Measurements from ENCODE around the gene FHL1. TPM values are rescaled to one million over a fixed set of nuclear protein-coding genes. Genes with fewer than 3 reads are reported as not detected.

Gene FHL1
- total and polyA plus RNA-seq, 2 of the 4 experiments (the other 2 are of a cell fraction): 69.4 to 72.9 TPM

DNA sequence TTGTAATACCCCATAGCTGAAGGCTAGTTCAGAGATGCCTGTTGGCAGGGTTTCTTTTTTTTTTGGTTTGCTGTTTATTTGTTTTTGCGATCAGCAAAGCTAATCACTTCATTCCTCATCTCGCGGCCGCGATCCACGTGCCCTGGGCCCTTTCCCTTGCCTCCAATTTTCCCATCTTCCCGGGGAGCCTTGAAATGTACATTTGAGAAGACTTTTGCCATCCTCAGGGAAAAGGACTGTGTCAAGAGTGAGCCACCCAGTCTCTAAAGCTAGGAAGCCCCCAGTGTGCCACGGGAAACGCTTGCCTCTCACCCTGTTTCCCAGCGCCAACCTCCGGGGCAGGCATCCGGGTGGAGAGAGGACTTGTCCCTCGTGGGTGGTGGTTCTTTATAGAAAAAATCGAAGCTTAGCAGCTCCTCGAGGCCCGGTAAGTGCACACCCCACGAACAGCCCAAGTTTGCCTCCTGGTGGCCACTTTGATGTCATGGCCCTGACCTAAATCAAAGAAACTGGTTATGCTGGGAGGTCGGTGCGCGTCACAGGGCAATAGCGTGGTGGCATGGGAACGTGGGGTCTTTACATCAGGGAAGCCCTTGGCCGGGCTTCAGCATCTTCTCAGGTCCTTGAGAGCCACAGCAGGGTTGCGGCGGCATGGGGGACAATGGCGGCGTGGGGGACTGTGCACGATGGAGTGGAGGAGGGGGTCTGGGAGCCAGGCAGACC, 61.8 kb downstream of the FHL1 start:
- Histone ChIP-seq H2AK9ac (replicated peaks; ENCODE audit: low read depth, low read length, poor library complexity) (no peak overlapping the region), H3K9ac (ENCODE audit: low read depth, low read length) (no peak overlapping the region), H4K20me1 (ENCODE audit: insufficient read depth, low read length) (no peaks in the 10 kb centered on the region; the same call in 1 of the 2 replicates), H4K8ac (ENCODE audit: low read depth in 2 of 2, low read length in 2 of 2) (peak overlapping the region in 1 of 2 experiments; percentile 60; a peak in 2 of 4 replicates), H3K27ac (ENCODE audit: insufficient read depth, low read length) (peak overlapping the region; percentile 5; the same call in 1 of the 2 replicates), H3K4ac (ENCODE audit: low read depth, low read length) (peak overlapping the region; percentile 58), H3K4me1 (ENCODE audit: control insufficient read depth, insufficient read depth, low read length) (peaks cover 6% of the 10 kb centered on the region), H3K9me1 (ENCODE audit: insufficient read depth, low read length) (peaks cover 8% of the 10 kb centered on the region), H3K79me1 (ENCODE audit: low read depth in 1 of 2, low read length in 2 of 2) (no peaks in the 10 kb centered on the region), H2BK120ac (ENCODE audit: low read depth, low read length) (peak overlapping the region; percentile 62; the same call in 1 of the 2 replicates), H3K23ac (ENCODE audit: low read depth, low read length) (no peak overlapping the region), H2BK15ac (ENCODE audit: low read depth, low read length) (peak overlapping the region; percentile 28; the same call in 1 of the 3 replicates), H3K18ac (ENCODE audit: low read depth, low read length) (no peak overlapping the region), H2BK20ac (ENCODE audit: low read depth, low read length) (0 out of 2 replicates have a peak overlapping the region, but pooled peaks have one; percentile 8), H4K91ac (ENCODE audit: insufficient read depth, low read depth, low read length) (peak overlapping the region; percentile 50; the same call in 1 of the 2 replicates), H4K5ac (ENCODE audit: low read depth, low read length) (0 out of 2 replicates have a peak overlapping the region, but pooled peaks have one; percentile 12), H3K14ac (replicated peaks; ENCODE audit: low read depth, low read length) (no peak overlapping the region), H3K36me3 (ENCODE audit: control insufficient read depth, insufficient read depth, low read length) (peaks cover 31% of the 10 kb centered on the region), H3K4me3 (ENCODE audit: insufficient read depth, low read depth, low read length) (no peak overlapping the region), H3K56ac (ENCODE audit: extremely low read depth, insufficient read depth, low read length) (no peak overlapping the region), H3K4me2 (ENCODE audit: low read depth, low read length) (no peak overlapping the region), H2AK5ac (ENCODE audit: low read depth, low read length) (peak overlapping the region; percentile 23; the same call in 1 of the 2 replicates), H3K9me3 (ENCODE audit: control insufficient read depth, insufficient read depth, low read length) (no peaks in the 10 kb centered on the region), H3K27me3 (ENCODE audit: control insufficient read depth, insufficient read depth, low read length) (no peaks in the 10 kb centered on the region; the same call in 1 of the 2 replicates), H2BK5ac (ENCODE audit: low read depth, low read length, poor library complexity, severe bottlenecking) (no peak overlapping the region), H2AFZ (replicated peaks; ENCODE audit: low read length, poor library complexity) (peak overlapping the region; percentile 40)
- in situ Hi-C loops (cut with MboI; ENCODE audit: low sequenced_read_pairs): loop anchor here (5.0 kb wide), 1 partner anchor 177 kb away; no protein-coding TSS in a partner anchor
- ChIA-PET CTCF (interaction anchor here (0.6 to 2.1 kb wide), 9 partner anchors 8 to 181 kb away, joined by 3 to 13 read pairs (median 3); no protein-coding TSS in a partner anchor), POLR2A (ENCODE audit: unreplicated experiment) (interaction anchor here (0.6 kb wide), 2 partner anchors 40 to 151 kb away, joined by 4 read pairs; no protein-coding TSS in a partner anchor)
- intact Hi-C loops (cut with micrococcal nuclease): loop anchor here (1.0 kb wide), 2 partner anchors 43 to 181 kb away; no protein-coding TSS in a partner anchor
- DNase-seq: peak; percentile 56
- ATAC-seq (ENCODE audit: low read depth): peak; percentile 59
- 61% methylated on average over 6 of the region's 28 CpGs; no CpG with 5 or more reads in 1 of the 2 experiments for WGBS, 2 experiments (ENCODE audit: extremely low coverage in 2 of 2, insufficient read length in 1 of 2)
- BruUV-seq (replicated peaks): no TSS peak
- dilution Hi-C loops (cut with HindIII; ENCODE audit: low sequenced_read_pairs, unreplicated experiment): no loop called here
- no peak for TF ChIP-seq MAFK (IDR thresholded peaks at IDR 0.05; ENCODE audit: low read depth, low read length)
- peak; percentile 64 for TF ChIP-seq CTCF (conservative IDR thresholded peaks at IDR 0.05; ENCODE audit: low read depth, low read length)
- TF ChIP-seq, protein P1, sequence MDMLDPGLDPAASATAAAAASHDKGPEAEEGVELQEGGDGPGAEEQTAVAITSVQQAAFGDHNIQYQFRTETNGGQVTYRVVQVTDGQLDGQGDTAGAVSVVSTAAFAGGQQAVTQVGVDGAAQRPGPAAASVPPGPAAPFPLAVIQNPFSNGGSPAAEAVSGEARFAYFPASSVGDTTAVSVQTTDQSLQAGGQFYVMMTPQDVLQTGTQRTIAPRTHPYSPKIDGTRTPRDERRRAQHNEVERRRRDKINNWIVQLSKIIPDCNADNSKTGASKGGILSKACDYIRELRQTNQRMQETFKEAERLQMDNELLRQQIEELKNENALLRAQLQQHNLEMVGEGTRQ (IDR thresholded peaks at IDR 0.05; ENCODE audit: low read depth, low read length): no peak
- TF ChIP-seq BHLHE40 (IDR thresholded peaks at IDR 0.05; ENCODE audit: low read depth, low read length): no peak
- TF ChIP-seq RAD21 (IDR thresholded peaks at IDR 0.05; ENCODE audit: low read length): peak; percentile 78
- no peak for TF ChIP-seq RFX5 (IDR thresholded peaks at IDR 0.05; ENCODE audit: low read depth, low read length)
- no peak for TF ChIP-seq MXI1 (IDR thresholded peaks at IDR 0.05; ENCODE audit: borderline replicate concordance, low read depth, low read length)
- TF ChIP-seq CHD1 (IDR thresholded peaks at IDR 0.05; ENCODE audit: low read depth, low read length): no peak
- TF ChIP-seq NFE2L2 (IDR thresholded peaks at IDR 0.05; ENCODE audit: low read depth, low read length): no peak
- no peak for TF ChIP-seq FOS (IDR thresholded peaks at IDR 0.05; ENCODE audit: low read depth, low read length)
- TF ChIP-seq POLR2A (IDR thresholded peaks at IDR 0.05; ENCODE audit: low read depth, low read length): no peak
- TF ChIP-seq ELK1 (IDR thresholded peaks at IDR 0.05; ENCODE audit: borderline replicate concordance, low read depth, low read length): no peak
- TF ChIP-seq SMC3 (IDR thresholded peaks at IDR 0.05; ENCODE audit: low read depth, low read length): peak; percentile 83
